ENCODE measurements around the gene DNAJC5G. TPM values are rescaled to one million over a fixed set of nuclear protein-coding genes. Genes with fewer than 3 reads are reported as not detected.

DNAJC5G gene
- total RNA-seq, 1 experiment from 2014 or later, result not detected

- H3K36me3 Mint-ChIP-seq (ENCODE audit: insufficient read depth, unreplicated experiment), result peaks cover 90% of the 10 kb centered on the region
- no peaks in the 10 kb centered on the region for H3K4me1 Mint-ChIP-seq (ENCODE audit: insufficient read depth, unreplicated experiment)
- H3K9me3 Mint-ChIP-seq (ENCODE audit: unreplicated experiment), result no peaks in the 10 kb centered on the region
- no peak for TF ChIP-seq CTCF (IDR thresholded peaks at IDR 0.05; ENCODE audit: unreplicated experiment)
- no peak overlapping the region for H3K27ac Mint-ChIP-seq (ENCODE audit: low read depth, unreplicated experiment)
- CTCF ChIA-PET, result interaction anchor here (0.6 kb wide), 1 partner anchor 64 kb away, joined by 3 read pairs; no protein-coding TSS in a partner anchor
- no peaks in the 10 kb centered on the region for H3K27me3 Mint-ChIP-seq (ENCODE audit: insufficient read depth, unreplicated experiment)
- intact Hi-C loops (cut with micrococcal nuclease), result no loop called here
- DNase-seq (ENCODE audit: unreplicated experiment), result no peak
- POLR2A ChIA-PET, result interaction anchor here (0.9 kb wide), 1 partner anchor 13 kb away, joined by 3 read pairs; no protein-coding TSS in a partner anchor
- no peak overlapping the region for H3K4me3 Mint-ChIP-seq (ENCODE audit: unreplicated experiment)
- no TSS peak for BruUV-seq (replicated peaks)
Measured at GRCh38 chr2:27233341-27233740, 41.9 kb upstream of the DNAJC5G start.

GRCh38 chr2:27236136-27236535, 39.1 kb upstream of the DNAJC5G start:
- no peak for DNase-seq (ENCODE audit: unreplicated experiment)
- no peaks in the 10 kb centered on the region for H3K9me3 Mint-ChIP-seq (ENCODE audit: unreplicated experiment)
- BruUV-seq (replicated peaks), result no TSS peak
- H3K27me3 Mint-ChIP-seq (ENCODE audit: insufficient read depth, unreplicated experiment), result no peaks in the 10 kb centered on the region
- peaks cover 83% of the 10 kb centered on the region for H3K36me3 Mint-ChIP-seq (ENCODE audit: insufficient read depth, unreplicated experiment)
- no peak overlapping the region for H3K4me3 Mint-ChIP-seq (ENCODE audit: unreplicated experiment)
- ChIA-PET CTCF (interaction anchor here (2.3 kb wide), 1 partner anchor 44 kb away, joined by 10 read pairs; no protein-coding TSS in a partner anchor), POLR2A (no interaction called here)
- no peak overlapping the region for H3K27ac Mint-ChIP-seq (ENCODE audit: low read depth, unreplicated experiment)
- H3K4me1 Mint-ChIP-seq (ENCODE audit: insufficient read depth, unreplicated experiment), result no peaks in the 10 kb centered on the region
- intact Hi-C loops (cut with micrococcal nuclease), result no loop called here
- no peak for TF ChIP-seq CTCF (IDR thresholded peaks at IDR 0.05; ENCODE audit: unreplicated experiment)

- POLR2A ChIA-PET, result no interaction called here
- no peak overlapping the region for H3K4me3 Mint-ChIP-seq (ENCODE audit: unreplicated experiment)
- no peaks in the 10 kb centered on the region for H3K9me3 Mint-ChIP-seq (ENCODE audit: unreplicated experiment)
- no peaks in the 10 kb centered on the region for H3K27me3 Mint-ChIP-seq (ENCODE audit: insufficient read depth, unreplicated experiment)
- no peak overlapping the region for H3K27ac Mint-ChIP-seq (ENCODE audit: low read depth, unreplicated experiment)
- peaks cover 79% of the 10 kb centered on the region for H3K36me3 Mint-ChIP-seq (ENCODE audit: insufficient read depth, unreplicated experiment)
- intact Hi-C loops (cut with micrococcal nuclease), result no loop called here
- no peak for DNase-seq (ENCODE audit: unreplicated experiment)
- H3K4me1 Mint-ChIP-seq (ENCODE audit: insufficient read depth, unreplicated experiment), result no peaks in the 10 kb centered on the region
- BruUV-seq (replicated peaks), result no TSS peak
- CTCF ChIA-PET, result interaction anchor here (0.6 kb wide), 1 partner anchor 47 kb away, joined by 3 read pairs; no protein-coding TSS in a partner anchor
- no peak for TF ChIP-seq CTCF (IDR thresholded peaks at IDR 0.05; ENCODE audit: unreplicated experiment)
Measured at GRCh38 chr2:27236626-27237025, 38.6 kb upstream of the DNAJC5G start.

GRCh38 chr2:27237341-27237945, 37.8 kb upstream of the DNAJC5G start:
- no peaks in the 10 kb centered on the region for H3K4me1 Mint-ChIP-seq (ENCODE audit: insufficient read depth, unreplicated experiment)
- POLR2A ChIA-PET, result no interaction called here

More at GRCh38 chr2:27237341-27237945, 37.8 kb upstream of the DNAJC5G start:
- intact Hi-C loops (cut with micrococcal nuclease), result no loop called here
- no TSS peak for BruUV-seq (replicated peaks)
- no peak for TF ChIP-seq CTCF (IDR thresholded peaks at IDR 0.05; ENCODE audit: unreplicated experiment)
- H3K27ac Mint-ChIP-seq (ENCODE audit: low read depth, unreplicated experiment), result no peak overlapping the region
- no peak overlapping the region for H3K4me3 Mint-ChIP-seq (ENCODE audit: unreplicated experiment)
- CTCF ChIA-PET, result interaction anchor here (0.5 kb wide), 1 partner anchor 393 kb away, joined by 3 read pairs; no protein-coding TSS in a partner anchor
- peaks cover 78% of the 10 kb centered on the region for H3K36me3 Mint-ChIP-seq (ENCODE audit: insufficient read depth, unreplicated experiment)
- no peaks in the 10 kb centered on the region for H3K9me3 Mint-ChIP-seq (ENCODE audit: unreplicated experiment)
- DNase-seq (ENCODE audit: unreplicated experiment), result no peak
- H3K27me3 Mint-ChIP-seq (ENCODE audit: insufficient read depth, unreplicated experiment), result no peaks in the 10 kb centered on the region
